Neural cell (in vitro differentiated cells): Measurements from ENCODE around the gene IGSF21.

Experiments used
- EP300 ChIP-seq: fragments of 450-650 bp; conservative IDR thresholded peaks from 2 replicates; pipeline ENCODE4 v1.6.1; 2014; ENCODE audit warnings: antibody characterized with exemption, mild to moderate bottlenecking, moderate library complexity; ENCODE audit not compliant: poor library complexity, severe bottlenecking
- EZH2 ChIP-seq: fragments of 200-600, 300-800 bp; shearing (Covaris generic), sonication (generic); IDR thresholded peaks from 2 replicates; pipeline ENCODE4 v1.6.1; 2014; ENCODE audit warnings: antibody characterized with exemption, low read length, borderline replicate concordance, mild to moderate bottlenecking; ENCODE audit not compliant: insufficient read depth, poor library complexity, severe bottlenecking
- MXI1 ChIP-seq: fragments of 450-650 bp; conservative IDR thresholded peaks from 2 replicates; pipeline ENCODE4 v1.6.1; 2014; ENCODE audit warnings: antibody characterized with exemption, mild to moderate bottlenecking; ENCODE audit not compliant: poor library complexity, severe bottlenecking
- POLR2AphosphoS5 ChIP-seq: IDR thresholded peaks from 2 replicates; pipeline ENCODE4 v1.6.1; 2012
- RAD21 ChIP-seq: fragments of 450-650 bp; conservative IDR thresholded peaks from 2 replicates; pipeline ENCODE4 v1.6.1; 2014; ENCODE audit warnings: antibody characterized with exemption, mild to moderate bottlenecking, moderate library complexity
- SMC3 ChIP-seq: fragments of 450-650 bp; conservative IDR thresholded peaks from 2 replicates; pipeline ENCODE4 v1.6.1; 2014; ENCODE audit warnings: antibody characterized with exemption, mild to moderate bottlenecking, moderate library complexity; ENCODE audit not compliant: poor library complexity
- TAF1 ChIP-seq: IDR thresholded peaks from 2 replicates; pipeline ENCODE4 v1.6.1; 2012; ENCODE audit warnings: low read depth
- TF ChIP-seq, protein P1 (sequence below): fragments of 450-650 bp; IDR thresholded peaks from 2 replicates; pipeline ENCODE4 v1.5.1; 2014; ENCODE audit warnings: antibody characterized with exemption, mild to moderate bottlenecking, moderate library complexity; ENCODE audit not compliant: poor library complexity, severe bottlenecking
- TF ChIP-seq, protein P2 (sequence below): IDR thresholded peaks from 2 replicates; pipeline ENCODE4 v1.6.1; 2012; ENCODE audit warnings: borderline replicate concordance

DNA sequence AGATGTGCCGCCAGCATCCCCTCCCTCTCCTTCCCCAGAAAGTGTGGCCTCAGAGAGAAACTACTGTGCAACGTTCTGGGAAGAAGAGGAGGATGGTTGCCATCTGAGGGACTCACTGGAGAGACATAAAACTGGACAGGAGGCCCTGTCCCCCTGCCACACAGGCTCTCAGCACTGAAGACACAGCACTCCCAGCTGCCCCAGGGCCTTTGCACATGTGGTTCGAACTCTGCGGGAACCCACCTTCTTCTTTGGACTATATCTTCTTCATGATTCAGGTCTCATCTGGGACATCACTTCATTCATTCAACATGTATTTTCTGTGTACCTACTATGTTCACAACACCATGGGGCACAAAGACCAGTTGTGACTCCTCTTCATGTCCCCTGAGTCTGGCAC is 17.4 kb downstream of the IGSF21 start:
- TF ChIP-seq, protein P1, sequence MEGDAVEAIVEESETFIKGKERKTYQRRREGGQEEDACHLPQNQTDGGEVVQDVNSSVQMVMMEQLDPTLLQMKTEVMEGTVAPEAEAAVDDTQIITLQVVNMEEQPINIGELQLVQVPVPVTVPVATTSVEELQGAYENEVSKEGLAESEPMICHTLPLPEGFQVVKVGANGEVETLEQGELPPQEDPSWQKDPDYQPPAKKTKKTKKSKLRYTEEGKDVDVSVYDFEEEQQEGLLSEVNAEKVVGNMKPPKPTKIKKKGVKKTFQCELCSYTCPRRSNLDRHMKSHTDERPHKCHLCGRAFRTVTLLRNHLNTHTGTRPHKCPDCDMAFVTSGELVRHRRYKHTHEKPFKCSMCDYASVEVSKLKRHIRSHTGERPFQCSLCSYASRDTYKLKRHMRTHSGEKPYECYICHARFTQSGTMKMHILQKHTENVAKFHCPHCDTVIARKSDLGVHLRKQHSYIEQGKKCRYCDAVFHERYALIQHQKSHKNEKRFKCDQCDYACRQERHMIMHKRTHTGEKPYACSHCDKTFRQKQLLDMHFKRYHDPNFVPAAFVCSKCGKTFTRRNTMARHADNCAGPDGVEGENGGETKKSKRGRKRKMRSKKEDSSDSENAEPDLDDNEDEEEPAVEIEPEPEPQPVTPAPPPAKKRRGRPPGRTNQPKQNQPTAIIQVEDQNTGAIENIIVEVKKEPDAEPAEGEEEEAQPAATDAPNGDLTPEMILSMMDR = no peak
- no peak for TF ChIP-seq EZH2
- TF ChIP-seq EP300 = no peak
- TF ChIP-seq POLR2AphosphoS5 = no peak
- TF ChIP-seq SMC3 = no peak
- no peak for TF ChIP-seq TAF1
- no peak for TF ChIP-seq RAD21
- TF ChIP-seq, protein P2, sequence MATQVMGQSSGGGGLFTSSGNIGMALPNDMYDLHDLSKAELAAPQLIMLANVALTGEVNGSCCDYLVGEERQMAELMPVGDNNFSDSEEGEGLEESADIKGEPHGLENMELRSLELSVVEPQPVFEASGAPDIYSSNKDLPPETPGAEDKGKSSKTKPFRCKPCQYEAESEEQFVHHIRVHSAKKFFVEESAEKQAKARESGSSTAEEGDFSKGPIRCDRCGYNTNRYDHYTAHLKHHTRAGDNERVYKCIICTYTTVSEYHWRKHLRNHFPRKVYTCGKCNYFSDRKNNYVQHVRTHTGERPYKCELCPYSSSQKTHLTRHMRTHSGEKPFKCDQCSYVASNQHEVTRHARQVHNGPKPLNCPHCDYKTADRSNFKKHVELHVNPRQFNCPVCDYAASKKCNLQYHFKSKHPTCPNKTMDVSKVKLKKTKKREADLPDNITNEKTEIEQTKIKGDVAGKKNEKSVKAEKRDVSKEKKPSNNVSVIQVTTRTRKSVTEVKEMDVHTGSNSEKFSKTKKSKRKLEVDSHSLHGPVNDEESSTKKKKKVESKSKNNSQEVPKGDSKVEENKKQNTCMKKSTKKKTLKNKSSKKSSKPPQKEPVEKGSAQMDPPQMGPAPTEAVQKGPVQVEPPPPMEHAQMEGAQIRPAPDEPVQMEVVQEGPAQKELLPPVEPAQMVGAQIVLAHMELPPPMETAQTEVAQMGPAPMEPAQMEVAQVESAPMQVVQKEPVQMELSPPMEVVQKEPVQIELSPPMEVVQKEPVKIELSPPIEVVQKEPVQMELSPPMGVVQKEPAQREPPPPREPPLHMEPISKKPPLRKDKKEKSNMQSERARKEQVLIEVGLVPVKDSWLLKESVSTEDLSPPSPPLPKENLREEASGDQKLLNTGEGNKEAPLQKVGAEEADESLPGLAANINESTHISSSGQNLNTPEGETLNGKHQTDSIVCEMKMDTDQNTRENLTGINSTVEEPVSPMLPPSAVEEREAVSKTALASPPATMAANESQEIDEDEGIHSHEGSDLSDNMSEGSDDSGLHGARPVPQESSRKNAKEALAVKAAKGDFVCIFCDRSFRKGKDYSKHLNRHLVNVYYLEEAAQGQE = no peak
- no peak for TF ChIP-seq MXI1
